Panc1 (cell line): ENCODE measurements around the gene KCNMA1.

ENCODE experiments used
- CTCF ChIP-seq: fragments of 450-650 bp; IDR thresholded peaks from 2 replicates; pipeline ENCODE4 v1.5.1; 2017; ENCODE audit warnings: mild to moderate bottlenecking
- SIN3A ChIP-seq: IDR thresholded peaks from 2 replicates; pipeline ENCODE4 v1.6.1; 2012; ENCODE audit warnings: low read depth, mild to moderate bottlenecking, low read length, moderate library complexity, borderline replicate concordance; ENCODE audit not compliant: insufficient read depth

GRCh38 chr10:76973091-76974016, 664.3 kb downstream of the KCNMA1 start:
- TF ChIP-seq CTCF = no peak
- TF ChIP-seq SIN3A = no peak
